HepG2 (cell line): ENCODE measurements around the gene NRN1L. TPM values are rescaled to one million over a fixed set of nuclear protein-coding genes. Genes with fewer than 3 reads are reported as not detected.

ENCODE experiments used
- polyA plus RNA-seq, 8 experiments: library from polyadenylated mRNA; depleted of rRNA in 3 of 8; stranded (reverse) in 7 of 8; unstranded in 1 of 8; fragments of >200 nt; fragmentation: Illumina TruSeq in 4 of 8; extraction: Trizol in 4 of 8; gene quantifications; 2 replicates each; pipeline versions ENCODE4 v1.2.1 to v1.2.3, GENCODE V29; 2011 to 2016; ENCODE audit warnings: low read depth in 4 of 8, missing spikeins in 1 of 8, mixed read lengths in 1 of 8; ENCODE audit not compliant: insufficient read depth in 1 of 8
- small RNA-seq, 3 experiments: library from RNA; depleted of rRNA; stranded (forward); fragments of <200 nt; gene quantifications; one replicate each; pipeline ENCODE3, GENCODE V24; 2012; ENCODE audit warnings: low read depth in 2 of 3, low replicate concordance in 1 of 3; ENCODE audit not compliant: insufficient read length in 3 of 3, insufficient read depth in 2 of 3
- total RNA-seq, 5 experiments: library from RNA; depleted of rRNA; stranded (reverse); fragments of >200 nt; fragmentation: Illumina TruSeq; extraction: Trizol; gene quantifications; 2 replicates each; pipeline ENCODE4 v1.2.3, GENCODE V29; 2016; ENCODE audit warnings: low read depth in 1 of 5

Gene NRN1L
- total and polyA plus RNA-seq, 2 of the 13 experiments (the other 11 are each of a cell fraction or from before 2014, with no cell fraction given), result 0.53 to 1.2 TPM

Small RNA genes lying within 50 kb of the gene (small RNA-seq; reads per million reads assigned to genes)
- gene AC040162.2 (0 reads per million in 3 experiments), gene NRN1L (0 reads per million in 3 experiments)

Other genes with a start within 250 kb of the NRN1L start
- 0.91 and 1.3 TPM in 2 replicates for gene CARMIL2, start 239.7 kb upstream of the NRN1L start, total RNA-seq (2016; rRNA removed; fragmentation: Illumina TruSeq; extraction: Trizol)
- 2.7 and 3.9 TPM in 2 replicates for gene CARMIL2, start 239.7 kb upstream of the NRN1L start, polyA plus RNA-seq (2011; rRNA removed)
- 26.1 and 32.6 TPM in 2 replicates for gene ACD, start 224.6 kb upstream of the NRN1L start, total RNA-seq (2016; rRNA removed; fragmentation: Illumina TruSeq; extraction: Trizol)
- gene ACD, start 224.6 kb upstream of the NRN1L start, polyA plus RNA-seq (2011; rRNA removed), result 37.1 and 38.3 TPM in 2 replicates
- 3.0 and 4.3 TPM in 2 replicates for gene PARD6A, start 223.9 kb upstream of the NRN1L start, total RNA-seq (2016; rRNA removed; fragmentation: Illumina TruSeq; extraction: Trizol)
- gene PARD6A, start 223.9 kb upstream of the NRN1L start, polyA plus RNA-seq (2011; rRNA removed), result 3.5 and 3.6 TPM in 2 replicates
- 20.8 and 21.4 TPM in 2 replicates for gene ENKD1, start 218.1 kb upstream of the NRN1L start, total RNA-seq (2016; rRNA removed; fragmentation: Illumina TruSeq; extraction: Trizol)
- 10.8 and 12.2 TPM in 2 replicates for gene ENKD1, start 218.1 kb upstream of the NRN1L start, polyA plus RNA-seq (2011; rRNA removed)
- 1.7 and 3.1 TPM in 2 replicates for gene C16orf86, start 218.1 kb upstream of the NRN1L start, total RNA-seq (2016; rRNA removed; fragmentation: Illumina TruSeq; extraction: Trizol)
- 1.5 and 2.0 TPM in 2 replicates for gene C16orf86, start 218.1 kb upstream of the NRN1L start, polyA plus RNA-seq (2011; rRNA removed)
- 17.2 and 17.6 TPM in 2 replicates for gene GFOD2, start 165.6 kb upstream of the NRN1L start, total RNA-seq (2016; rRNA removed; fragmentation: Illumina TruSeq; extraction: Trizol)
- gene GFOD2, start 165.6 kb upstream of the NRN1L start, polyA plus RNA-seq (2011; rRNA removed), result 11.1 and 12.8 TPM in 2 replicates
- gene RANBP10, start 78.3 kb upstream of the NRN1L start, total RNA-seq (2016; rRNA removed; fragmentation: Illumina TruSeq; extraction: Trizol), result 8.5 and 9.2 TPM in 2 replicates
- 22.7 and 24.5 TPM in 2 replicates for gene RANBP10, start 78.3 kb upstream of the NRN1L start, polyA plus RNA-seq (2011; rRNA removed)
- gene TSNAXIP1, start 78.0 kb upstream of the NRN1L start, total RNA-seq (2016; rRNA removed; fragmentation: Illumina TruSeq; extraction: Trizol), result 0.10 and 0.86 TPM in 2 replicates
- gene TSNAXIP1, start 78.0 kb upstream of the NRN1L start, polyA plus RNA-seq (2011; rRNA removed), result 0.37 and 0.61 TPM in 2 replicates
- gene THAP11, start 42.6 kb upstream of the NRN1L start, total RNA-seq (2016; rRNA removed; fragmentation: Illumina TruSeq; extraction: Trizol), result 53.4 and 53.8 TPM in 2 replicates
- gene THAP11, start 42.6 kb upstream of the NRN1L start, polyA plus RNA-seq (2011; rRNA removed), result 44.2 and 45.5 TPM in 2 replicates
- gene NUTF2, start 38.0 kb upstream of the NRN1L start, total RNA-seq (2016; rRNA removed; fragmentation: Illumina TruSeq; extraction: Trizol), result 214 and 224 TPM in 2 replicates
- gene NUTF2, start 38.0 kb upstream of the NRN1L start, polyA plus RNA-seq (2011; rRNA removed), result 168 and 198 TPM in 2 replicates
- 24.8 and 43.3 TPM in 2 replicates for gene CENPT, start 37.2 kb upstream of the NRN1L start, total RNA-seq (2016; rRNA removed; fragmentation: Illumina TruSeq; extraction: Trizol)
- 40.9 and 51.3 TPM in 2 replicates for gene CENPT, start 37.2 kb upstream of the NRN1L start, polyA plus RNA-seq (2011; rRNA removed)
- gene EDC4, start 11.8 kb upstream of the NRN1L start, total RNA-seq (2016; rRNA removed; fragmentation: Illumina TruSeq; extraction: Trizol), result 53.4 and 59.1 TPM in 2 replicates
- 51.4 and 65.8 TPM in 2 replicates for gene EDC4, start 11.8 kb upstream of the NRN1L start, polyA plus RNA-seq (2011; rRNA removed)
- 8.4 and 12.9 TPM in 2 replicates for gene PSKH1, start 8.4 kb downstream of the NRN1L start, total RNA-seq (2016; rRNA removed; fragmentation: Illumina TruSeq; extraction: Trizol)
- gene PSKH1, start 8.4 kb downstream of the NRN1L start, polyA plus RNA-seq (2011; rRNA removed), result 19.1 and 45.7 TPM in 2 replicates
- 1.1 and 2.7 TPM in 2 replicates for gene CTRL, start 47.0 kb downstream of the NRN1L start, total RNA-seq (2016; rRNA removed; fragmentation: Illumina TruSeq; extraction: Trizol)
- 1.7 and 1.9 TPM in 2 replicates for gene CTRL, start 47.0 kb downstream of the NRN1L start, polyA plus RNA-seq (2011; rRNA removed)
- gene PSMB10, start 52.0 kb downstream of the NRN1L start, total RNA-seq (2016; rRNA removed; fragmentation: Illumina TruSeq; extraction: Trizol), result 65.9 and 71.3 TPM in 2 replicates
- 12.7 and 17.8 TPM in 2 replicates for gene PSMB10, start 52.0 kb downstream of the NRN1L start, polyA plus RNA-seq (2011; rRNA removed)
- 13.2 and 36.1 TPM in 2 replicates for gene LCAT, start 59.2 kb downstream of the NRN1L start, total RNA-seq (2016; rRNA removed; fragmentation: Illumina TruSeq; extraction: Trizol)
- gene LCAT, start 59.2 kb downstream of the NRN1L start, polyA plus RNA-seq (2011; rRNA removed), result 38.9 and 46.0 TPM in 2 replicates
- gene SLC12A4, start 83.8 kb downstream of the NRN1L start, total RNA-seq (2016; rRNA removed; fragmentation: Illumina TruSeq; extraction: Trizol), result 23.1 and 65.1 TPM in 2 replicates
- gene SLC12A4, start 83.8 kb downstream of the NRN1L start, polyA plus RNA-seq (2011; rRNA removed), result 84.3 and 134 TPM in 2 replicates
- not detected in 2 replicates for gene DPEP3, start 95.6 kb downstream of the NRN1L start, total RNA-seq (2016; rRNA removed; fragmentation: Illumina TruSeq; extraction: Trizol)
- not detected in 2 replicates for gene DPEP3, start 95.6 kb downstream of the NRN1L start, polyA plus RNA-seq (2011; rRNA removed)
- gene DPEP2, start 114.6 kb downstream of the NRN1L start, total RNA-seq (2016; rRNA removed; fragmentation: Illumina TruSeq; extraction: Trizol), result not detected in 2 replicates
- gene DPEP2, start 114.6 kb downstream of the NRN1L start, polyA plus RNA-seq (2011; rRNA removed), result 0.18 and 0.26 TPM in 2 replicates
- not detected in 2 replicates for gene DPEP2NB, start 131.0 kb downstream of the NRN1L start, total RNA-seq (2016; rRNA removed; fragmentation: Illumina TruSeq; extraction: Trizol)
- not detected in 2 replicates for gene DPEP2NB, start 131.0 kb downstream of the NRN1L start, polyA plus RNA-seq (2011; rRNA removed)
- gene DDX28, start 138.3 kb downstream of the NRN1L start, total RNA-seq (2016; rRNA removed; fragmentation: Illumina TruSeq; extraction: Trizol), result 16.4 and 18.4 TPM in 2 replicates
- 13.6 and 14.1 TPM in 2 replicates for gene DDX28, start 138.3 kb downstream of the NRN1L start, polyA plus RNA-seq (2011; rRNA removed)
- gene DUS2, start 138.4 kb downstream of the NRN1L start, total RNA-seq (2016; rRNA removed; fragmentation: Illumina TruSeq; extraction: Trizol), result 25.1 and 25.9 TPM in 2 replicates
- gene DUS2, start 138.4 kb downstream of the NRN1L start, polyA plus RNA-seq (2011; rRNA removed), result 17.8 and 22.6 TPM in 2 replicates
- 52.6 and 63.2 TPM in 2 replicates for gene NFATC3, start 200.5 kb downstream of the NRN1L start, total RNA-seq (2016; rRNA removed; fragmentation: Illumina TruSeq; extraction: Trizol)
- 52.7 and 62.7 TPM in 2 replicates for gene NFATC3, start 200.5 kb downstream of the NRN1L start, polyA plus RNA-seq (2011; rRNA removed)